Activated T-helper 2 cell treated with anti-CD3 and anti-CD28 coated beads, Interferon-gamma antibody, Interleukin-2, Interleukin-4, amounts not matched to agents 10 μg/mL and 5 μg/mL and 100 μg/mL, durations not matched to agents 14 hours and 24 hours and 36 hours (primary cell): ENCODE measurements around the gene RNASEH2C. TPM values are rescaled to one million over a fixed set of nuclear protein-coding genes. Genes with fewer than 3 reads are reported as not detected.
"Not testable (repeated sequence)": the region's sequence is repeated elsewhere in the genome, so short reads cannot be mapped to it uniquely, and the experiment has no call there.

Experiments used
- DNase-seq: peaks from one replicate; pipeline ENCODE4 v3.0.0; 2021; ENCODE audit warnings: low spot score
- H3K27ac Mint-ChIP-seq: one replicate; pipeline ENCODE4 v1.8.0; 2021; ENCODE audit warnings: mixed read lengths
- H3K27me3 Mint-ChIP-seq: one replicate; pipeline ENCODE4 v1.8.0; 2021; ENCODE audit warnings: low read depth, mixed read lengths
- H3K36me3 Mint-ChIP-seq: one replicate; pipeline ENCODE4 v1.8.0; 2021; ENCODE audit warnings: low read depth, mixed read lengths
- H3K4me1 Mint-ChIP-seq: one replicate; pipeline ENCODE4 v1.8.0; 2021; ENCODE audit warnings: low read depth, mixed read lengths
- H3K4me3 Mint-ChIP-seq: one replicate; pipeline ENCODE4 v1.8.0; 2021; ENCODE audit warnings: low read depth, mild to moderate bottlenecking, moderate library complexity, mixed read lengths
- H3K9me3 Mint-ChIP-seq: one replicate; pipeline ENCODE4 v1.8.0; 2021; ENCODE audit warnings: mixed read lengths
- intact Hi-C: fragments of 100-400 bp; cut with micrococcal nuclease; formaldehyde crosslinking; loops from one replicate; pipeline ENCODE4 v1.15.1; 2023
- total RNA-seq: library from RNA; stranded (reverse); gene quantifications from 2 replicates; pipeline ENCODE4 v1.2.3, GENCODE V29; 2022

Gene RNASEH2C
- total RNA-seq, 1 donor from 2014 or later, result 85.0 TPM

DNA sequence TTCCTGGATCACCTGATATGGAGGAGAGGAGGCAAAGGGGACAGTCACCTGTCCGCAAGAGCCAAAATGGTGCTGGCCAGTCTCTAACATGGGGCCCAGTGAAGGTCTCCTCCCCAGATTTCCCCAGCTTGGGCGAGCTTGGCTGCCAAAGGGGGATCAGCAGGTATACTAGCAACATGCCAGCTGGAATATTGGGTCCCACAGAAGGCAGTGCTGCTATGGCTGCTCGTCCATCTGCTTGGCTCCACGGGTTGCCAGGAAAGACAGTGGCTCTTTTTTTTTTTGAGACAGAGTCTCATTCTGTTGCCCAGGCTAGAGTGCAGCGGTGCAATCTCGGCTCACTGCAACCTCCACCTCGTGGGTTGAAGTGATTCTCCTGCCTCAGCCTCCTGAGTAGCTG is 21.3 kb downstream of the RNASEH2C start:
- no peaks in the 10 kb centered on the region for H3K36me3 Mint-ChIP-seq
- intact Hi-C loops, result no loop called here
- no peaks in the 10 kb centered on the region for H3K9me3 Mint-ChIP-seq
- DNase-seq, result no peak
- no peak overlapping the region for H3K27ac Mint-ChIP-seq
- H3K4me3 Mint-ChIP-seq, result no peak overlapping the region
- H3K4me1 Mint-ChIP-seq, result no peaks in the 10 kb centered on the region
- H3K27me3 Mint-ChIP-seq, result peaks cover 13% of the 10 kb centered on the region

GRCh38 chr11:65698205-65698604 is 22.4 kb downstream of the RNASEH2C start:
- no peaks in the 10 kb centered on the region for H3K4me1 Mint-ChIP-seq
- H3K27me3 Mint-ChIP-seq, result peaks cover 12% of the 10 kb centered on the region
- H3K36me3 Mint-ChIP-seq, result no peaks in the 10 kb centered on the region
- H3K9me3 Mint-ChIP-seq, result no peaks in the 10 kb centered on the region
- H3K4me3 Mint-ChIP-seq, result no peak overlapping the region
- no peak overlapping the region for H3K27ac Mint-ChIP-seq
- DNase-seq, result no peak
- intact Hi-C loops, result no loop called here

- H3K4me3 Mint-ChIP-seq, result no peak overlapping the region
- intact Hi-C loops, result no loop called here
- no peaks in the 10 kb centered on the region for H3K4me1 Mint-ChIP-seq
These were observed 23.6 kb downstream of the RNASEH2C start for GRCh38 chr11:65696802-65697552.

GRCh38 chr11:65695459-65696241 is 24.9 kb downstream of the RNASEH2C start:
- no peaks in the 10 kb centered on the region for H3K36me3 Mint-ChIP-seq
- intact Hi-C loops, result no loop called here
- H3K4me3 Mint-ChIP-seq, result no peak overlapping the region
- no peaks in the 10 kb centered on the region for H3K4me1 Mint-ChIP-seq
- H3K9me3 Mint-ChIP-seq, result no peaks in the 10 kb centered on the region
- no peak overlapping the region for H3K27ac Mint-ChIP-seq
- no peak for DNase-seq
- H3K27me3 Mint-ChIP-seq, result peaks cover 7% of the 10 kb centered on the region

More at GRCh38 chr11:65696802-65697552, 23.6 kb downstream of the RNASEH2C start:
- no peak for DNase-seq
- H3K36me3 Mint-ChIP-seq, result no peaks in the 10 kb centered on the region
- no peaks in the 10 kb centered on the region for H3K9me3 Mint-ChIP-seq
- H3K27me3 Mint-ChIP-seq, result peaks cover 7% of the 10 kb centered on the region
- no peak overlapping the region for H3K27ac Mint-ChIP-seq

- H3K27me3 Mint-ChIP-seq, result no peaks in the 10 kb centered on the region
- no peak overlapping the region for H3K27ac Mint-ChIP-seq
These were observed 28.2 kb downstream of the RNASEH2C start for GRCh38 chr11:65692367-65692766.

DNA sequence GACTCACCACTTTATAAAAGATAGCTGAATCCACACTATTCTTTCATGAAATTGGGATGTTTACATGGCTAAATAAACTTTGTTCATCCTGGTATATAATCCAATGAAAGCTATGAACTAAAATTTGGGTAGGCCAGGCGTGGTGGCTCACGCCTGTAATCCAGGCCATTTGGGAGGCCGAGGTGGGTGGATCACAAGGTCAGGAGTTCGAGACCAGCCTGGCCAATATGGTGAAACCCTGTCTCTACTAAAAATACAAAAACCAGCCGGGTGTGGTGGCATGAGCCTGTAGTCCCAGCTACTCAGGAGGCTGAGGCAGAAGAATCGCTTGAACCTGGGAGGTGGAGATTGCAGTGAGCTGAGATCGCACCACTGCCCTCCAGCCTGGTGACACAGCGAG is 28.8 kb downstream of the RNASEH2C start:
- H3K36me3 Mint-ChIP-seq, H3K27ac Mint-ChIP-seq, H3K4me3 Mint-ChIP-seq, intact Hi-C loops, H3K27me3 Mint-ChIP-seq, H3K4me1 Mint-ChIP-seq, DNase-seq, H3K9me3 Mint-ChIP-seq: not testable (repeated sequence)

More at GRCh38 chr11:65692367-65692766, 28.2 kb downstream of the RNASEH2C start:
- Mint-ChIP-seq H3K4me3 (no peak overlapping the region), H3K36me3 (no peaks in the 10 kb centered on the region), H3K4me1 (no peaks in the 10 kb centered on the region), H3K9me3 (no peaks in the 10 kb centered on the region)
- intact Hi-C loops, result no loop called here
- DNase-seq, result no peak

DNA sequence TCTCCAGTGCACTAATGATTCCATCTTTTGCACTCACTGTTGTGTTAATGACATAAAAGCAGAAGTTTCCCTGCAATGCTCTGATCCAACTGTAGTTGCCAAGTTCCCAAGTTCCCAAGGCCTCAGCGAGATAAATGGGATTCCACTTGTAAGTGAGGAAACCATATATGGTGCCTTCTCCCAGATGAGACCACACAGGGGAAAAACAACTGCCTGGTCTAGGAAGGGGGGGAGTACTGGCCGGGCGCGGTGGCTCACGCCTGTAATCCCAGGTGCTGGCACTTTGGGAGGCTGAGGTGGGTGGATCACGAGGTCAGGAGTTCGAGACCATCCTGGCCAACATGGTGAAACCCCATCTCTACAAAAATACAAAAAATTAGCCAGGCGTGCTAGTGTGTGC is 34.6 kb downstream of the RNASEH2C start:
- Mint-ChIP-seq H3K27me3 (peaks cover 12% of the 10 kb centered on the region), H3K27ac (no peak overlapping the region), H3K4me3 (no peak overlapping the region), H3K4me1 (no peaks in the 10 kb centered on the region), H3K36me3 (no peaks in the 10 kb centered on the region), H3K9me3 (no peaks in the 10 kb centered on the region)
- no peak for DNase-seq
- intact Hi-C loops, result no loop called here

GRCh38 chr11:65683480-65683879 is 37.1 kb downstream of the RNASEH2C start:
- intact Hi-C loops, H3K4me3 Mint-ChIP-seq, H3K4me1 Mint-ChIP-seq, H3K27ac Mint-ChIP-seq, H3K36me3 Mint-ChIP-seq, DNase-seq, H3K9me3 Mint-ChIP-seq: not testable (repeated sequence)
- H3K27me3 Mint-ChIP-seq, result peaks cover 12% of the 10 kb centered on the region

DNA sequence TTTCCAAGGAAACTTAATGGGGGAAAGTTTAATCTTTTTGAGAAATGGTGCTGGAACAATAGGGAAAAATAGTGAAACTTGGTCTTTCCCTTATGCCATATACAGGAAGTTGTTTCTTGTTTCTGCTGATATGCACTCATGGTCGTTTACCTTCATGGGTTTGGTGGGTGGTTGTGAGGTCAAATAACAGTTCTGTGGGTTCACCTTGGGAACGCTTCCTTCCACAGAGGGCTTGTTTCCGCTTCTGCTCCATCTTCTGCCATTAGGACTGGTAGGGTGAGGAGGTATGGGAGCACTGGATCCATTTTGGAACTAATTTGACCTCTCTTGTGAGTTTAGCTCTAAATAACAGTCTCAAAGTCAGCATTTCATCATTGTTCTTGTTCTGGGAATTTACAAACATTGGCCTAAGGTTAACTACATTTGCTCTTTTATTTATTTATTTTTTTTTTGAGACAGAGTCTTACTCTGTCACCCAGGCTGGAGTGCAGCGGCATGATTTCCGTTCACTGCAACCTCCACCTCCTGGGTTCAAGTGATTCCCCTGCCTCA is 40.3 kb downstream of the RNASEH2C start:
- Mint-ChIP-seq H3K9me3 (no peaks in the 10 kb centered on the region), H3K36me3 (no peaks in the 10 kb centered on the region), H3K4me1 (no peaks in the 10 kb centered on the region), H3K27ac (no peak overlapping the region), H3K4me3 (no peak overlapping the region), H3K27me3 (peaks cover 12% of the 10 kb centered on the region)
- intact Hi-C loops, result no loop called here
- no peak for DNase-seq

DNA sequence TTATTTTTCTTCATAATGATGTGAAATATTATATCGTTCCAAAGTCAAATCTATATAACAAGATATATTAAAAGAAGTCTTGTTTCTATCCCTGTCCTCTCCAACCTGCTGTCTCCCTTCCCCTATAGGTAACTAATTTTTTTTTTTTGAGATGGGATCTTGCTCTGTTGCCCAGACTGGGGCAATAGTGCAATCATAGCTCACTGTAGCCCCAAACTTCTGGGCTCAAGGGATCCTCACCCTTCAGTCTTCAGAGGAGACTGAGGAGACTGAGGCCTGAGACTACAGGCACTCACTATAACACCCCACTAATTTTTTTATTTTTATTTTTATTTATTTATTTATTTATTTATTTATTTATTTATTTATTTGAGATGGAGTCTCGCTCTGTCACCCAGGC is 47.6 kb downstream of the RNASEH2C start:
- Mint-ChIP-seq H3K9me3 (no peaks in the 10 kb centered on the region), H3K27ac (no peak overlapping the region), H3K4me1 (peaks cover 2% of the 10 kb centered on the region), H3K4me3 (no peak overlapping the region), H3K27me3 (no peaks in the 10 kb centered on the region), H3K36me3 (no peaks in the 10 kb centered on the region)
- intact Hi-C loops, result no loop called here
- no peak for DNase-seq

- no peaks in the 10 kb centered on the region for H3K9me3 Mint-ChIP-seq
- no peaks in the 10 kb centered on the region for H3K27me3 Mint-ChIP-seq
- H3K27ac Mint-ChIP-seq, result no peak overlapping the region
- no peak overlapping the region for H3K4me3 Mint-ChIP-seq
- intact Hi-C loops, result no loop called here
- DNase-seq, result no peak
- H3K4me1 Mint-ChIP-seq, result peaks cover 2% of the 10 kb centered on the region
- H3K36me3 Mint-ChIP-seq, result no peaks in the 10 kb centered on the region
These were observed 48.3 kb downstream of the RNASEH2C start for GRCh38 chr11:65672180-65672860.
